Stimulated activated memory B cell treated with anti-CD40 and anti-IgM and Interleukin-4, amounts not matched to agents 10 μg/mL and 1 μg/mL and 100 μg/mL, for 72 hours (primary cell): ENCODE measurements around the gene EPSTI1.
A peak's percentile ranks its signal among the peaks of the same experiment; 100 is the strongest.
"Not testable (repeated sequence)": the region's sequence is repeated elsewhere in the genome, so short reads cannot be mapped to it uniquely, and the experiment has no call there.

Experiments
- ATAC-seq: fragments of 150-1000 bp; cut with Tn5 transposase; 2 replicates; pipeline ENCODE4 v1.10.0; 2021
- H3K27ac Mint-ChIP-seq: one replicate; pipeline ENCODE4 v1.8.0; 2022; ENCODE audit warnings: mild to moderate bottlenecking, mixed read lengths
- H3K27me3 Mint-ChIP-seq: one replicate; pipeline ENCODE4 v1.8.0; 2022; ENCODE audit warnings: mixed read lengths
- H3K36me3 Mint-ChIP-seq: one replicate; pipeline ENCODE4 v1.8.0; 2022; ENCODE audit warnings: mixed read lengths
- H3K4me1 Mint-ChIP-seq: one replicate; pipeline ENCODE4 v1.8.0; 2022; ENCODE audit warnings: mixed read lengths
- H3K4me3 Mint-ChIP-seq: one replicate; pipeline ENCODE4 v1.8.0; 2022; ENCODE audit warnings: mild to moderate bottlenecking, moderate library complexity, mixed read lengths
- H3K9me3 Mint-ChIP-seq: one replicate; pipeline ENCODE4 v1.8.0; 2022; ENCODE audit warnings: mixed read lengths

EPSTI1 gene

GRCh38 chr13:42875475-42876269, 116.4 kb downstream of the EPSTI1 start:
- Mint-ChIP-seq H3K36me3 (no peaks in the 10 kb centered on the region), H3K4me1 (peaks cover 30% of the 10 kb centered on the region), H3K27ac (peak overlapping the region; percentile 89), H3K27me3 (no peaks in the 10 kb centered on the region), H3K4me3 (peak overlapping the region; percentile 27), H3K9me3 (peaks cover 3% of the 10 kb centered on the region)
- ATAC-seq: peak; percentile 65

- H3K4me3 Mint-ChIP-seq: no peak overlapping the region
- no peak for ATAC-seq
- peaks cover 30% of the 10 kb centered on the region for H3K4me1 Mint-ChIP-seq
- no peaks in the 10 kb centered on the region for H3K27me3 Mint-ChIP-seq
- H3K36me3 Mint-ChIP-seq: no peaks in the 10 kb centered on the region
- H3K27ac Mint-ChIP-seq: no peak overlapping the region
- peaks cover 3% of the 10 kb centered on the region for H3K9me3 Mint-ChIP-seq
Observed at GRCh38 chr13:42874221-42874620, 117.8 kb downstream of the EPSTI1 start.

- Mint-ChIP-seq H3K4me1 (peaks cover 24% of the 10 kb centered on the region), H3K27ac (no peak overlapping the region)
- no peak for ATAC-seq
Observed at GRCh38 chr13:42873081-42873480, 119.0 kb downstream of the EPSTI1 start.

GRCh38 chr13:42867232-42867631, 124.8 kb downstream of the EPSTI1 start:
- no peak overlapping the region for H3K4me3 Mint-ChIP-seq
- no peaks in the 10 kb centered on the region for H3K9me3 Mint-ChIP-seq
- ATAC-seq: no peak
- peaks cover 18% of the 10 kb centered on the region for H3K4me1 Mint-ChIP-seq
- no peaks in the 10 kb centered on the region for H3K36me3 Mint-ChIP-seq
- H3K27ac Mint-ChIP-seq: no peak overlapping the region
- peaks cover 19% of the 10 kb centered on the region for H3K27me3 Mint-ChIP-seq

More at GRCh38 chr13:42873081-42873480, 119.0 kb downstream of the EPSTI1 start:
- H3K27me3 Mint-ChIP-seq: no peaks in the 10 kb centered on the region
- no peak overlapping the region for H3K4me3 Mint-ChIP-seq
- H3K36me3 Mint-ChIP-seq: no peaks in the 10 kb centered on the region
- no peaks in the 10 kb centered on the region for H3K9me3 Mint-ChIP-seq

- H3K4me1 Mint-ChIP-seq: peaks cover 18% of the 10 kb centered on the region
- no peaks in the 10 kb centered on the region for H3K36me3 Mint-ChIP-seq
- H3K4me3 Mint-ChIP-seq: no peak overlapping the region
- no peak for ATAC-seq
- H3K27me3 Mint-ChIP-seq: peaks cover 26% of the 10 kb centered on the region
- no peak overlapping the region for H3K27ac Mint-ChIP-seq
- H3K9me3 Mint-ChIP-seq: no peaks in the 10 kb centered on the region
Observed at GRCh38 chr13:42865768-42866102, 126.3 kb downstream of the EPSTI1 start.

- Mint-ChIP-seq H3K9me3 (no peaks in the 10 kb centered on the region), H3K4me1 (peaks cover 18% of the 10 kb centered on the region), H3K27me3 (peaks cover 26% of the 10 kb centered on the region), H3K27ac (no peak overlapping the region), H3K4me3 (no peak overlapping the region), H3K36me3 (no peaks in the 10 kb centered on the region)
- ATAC-seq: no peak
Observed at GRCh38 chr13:42864952-42865767, 126.9 kb downstream of the EPSTI1 start.

- not testable (repeated sequence) for H3K9me3 Mint-ChIP-seq, ATAC-seq, H3K36me3 Mint-ChIP-seq, H3K27ac Mint-ChIP-seq, H3K4me3 Mint-ChIP-seq
- Mint-ChIP-seq H3K4me1 (peaks cover 18% of the 10 kb centered on the region), H3K27me3 (peaks cover 26% of the 10 kb centered on the region)
Observed at GRCh38 chr13:42862370-42862769, 129.7 kb downstream of the EPSTI1 start.

- Mint-ChIP-seq H3K9me3 (no peaks in the 10 kb centered on the region), H3K4me3 (no peak overlapping the region), H3K27ac (no peak overlapping the region), H3K36me3 (no peaks in the 10 kb centered on the region), H3K27me3 (peaks cover 26% of the 10 kb centered on the region), H3K4me1 (peaks cover 18% of the 10 kb centered on the region)
- no peak for ATAC-seq
Observed at GRCh38 chr13:42860485-42860884, 131.6 kb downstream of the EPSTI1 start.

GRCh38 chr13:42859760-42860159, 132.3 kb downstream of the EPSTI1 start:
- Mint-ChIP-seq H3K36me3 (no peaks in the 10 kb centered on the region), H3K9me3 (no peaks in the 10 kb centered on the region), H3K4me1 (peaks cover 13% of the 10 kb centered on the region), H3K27ac (no peak overlapping the region), H3K27me3 (peaks cover 26% of the 10 kb centered on the region), H3K4me3 (no peak overlapping the region)
- ATAC-seq: no peak

GRCh38 chr13:42855410-42855809, 136.6 kb downstream of the EPSTI1 start:
- H3K9me3 Mint-ChIP-seq: no peaks in the 10 kb centered on the region
- H3K27me3 Mint-ChIP-seq: no peaks in the 10 kb centered on the region
- H3K4me1 Mint-ChIP-seq: no peaks in the 10 kb centered on the region
- H3K4me3 Mint-ChIP-seq: no peak overlapping the region
- H3K36me3 Mint-ChIP-seq: no peaks in the 10 kb centered on the region
- no peak overlapping the region for H3K27ac Mint-ChIP-seq
- ATAC-seq: no peak

GRCh38 chr13:42852136-42852535, 139.9 kb downstream of the EPSTI1 start:
- no peak overlapping the region for H3K27ac Mint-ChIP-seq
- ATAC-seq: no peak
- no peaks in the 10 kb centered on the region for H3K36me3 Mint-ChIP-seq
- no peaks in the 10 kb centered on the region for H3K9me3 Mint-ChIP-seq
- no peak overlapping the region for H3K4me3 Mint-ChIP-seq
- no peaks in the 10 kb centered on the region for H3K4me1 Mint-ChIP-seq
- H3K27me3 Mint-ChIP-seq: no peaks in the 10 kb centered on the region

GRCh38 chr13:42849200-42849599, 142.8 kb downstream of the EPSTI1 start:
- H3K36me3 Mint-ChIP-seq: no peaks in the 10 kb centered on the region
- no peaks in the 10 kb centered on the region for H3K9me3 Mint-ChIP-seq
- no peaks in the 10 kb centered on the region for H3K4me1 Mint-ChIP-seq
- H3K27ac Mint-ChIP-seq: no peak overlapping the region
- no peak overlapping the region for H3K4me3 Mint-ChIP-seq
- peaks cover 14% of the 10 kb centered on the region for H3K27me3 Mint-ChIP-seq
- no peak for ATAC-seq

- ATAC-seq: no peak
- Mint-ChIP-seq H3K36me3 (no peaks in the 10 kb centered on the region), H3K27me3 (peaks cover 14% of the 10 kb centered on the region), H3K9me3 (no peaks in the 10 kb centered on the region), H3K4me3 (no peak overlapping the region), H3K27ac (no peak overlapping the region), H3K4me1 (no peaks in the 10 kb centered on the region)
Observed at GRCh38 chr13:42847891-42848663, 144.0 kb downstream of the EPSTI1 start.

- Mint-ChIP-seq H3K4me3 (no peak overlapping the region), H3K27me3 (no peaks in the 10 kb centered on the region), H3K4me1 (no peaks in the 10 kb centered on the region), H3K9me3 (no peaks in the 10 kb centered on the region), H3K36me3 (no peaks in the 10 kb centered on the region), H3K27ac (no peak overlapping the region)
- no peak for ATAC-seq
Observed at GRCh38 chr13:42836930-42837690, 154.9 kb downstream of the EPSTI1 start.
